Ishikawa (cell line): ENCODE data around the gene OTUD4.

Source experiments
- CEBPB ChIP-seq: IDR thresholded peaks from 2 replicates; pipeline ENCODE4 v1.6.1; 2012
- CREB1 ChIP-seq: IDR thresholded peaks from 2 replicates; pipeline ENCODE4 v1.6.1; 2012; ENCODE audit warnings: low read depth
- EGR1 ChIP-seq: IDR thresholded peaks from 2 replicates; pipeline ENCODE4 v1.6.1; 2012
- EP300 ChIP-seq: IDR thresholded peaks from 2 replicates; pipeline ENCODE4 v1.6.1; 2012; ENCODE audit warnings: borderline replicate concordance
- FOXM1 ChIP-seq: IDR thresholded peaks from 2 replicates; pipeline ENCODE4 v1.6.1; 2012; ENCODE audit warnings: low read depth, borderline replicate concordance
- NFIC ChIP-seq: IDR thresholded peaks from 2 replicates; pipeline ENCODE4 v1.6.1; 2012
- RAD21 ChIP-seq: IDR thresholded peaks from 2 replicates; pipeline ENCODE4 v1.6.1; 2012; ENCODE audit warnings: low read depth
- TAF1 ChIP-seq: IDR thresholded peaks from 2 replicates; pipeline ENCODE4 v1.6.1; 2012; ENCODE audit warnings: low read depth, mild to moderate bottlenecking
- TCF12 ChIP-seq: IDR thresholded peaks from 2 replicates; pipeline ENCODE4 v1.6.1; 2012; ENCODE audit warnings: low read depth
- TEAD4 ChIP-seq: IDR thresholded peaks from 2 replicates; pipeline ENCODE4 v1.6.1; 2012
- YY1 ChIP-seq: IDR thresholded peaks from 2 replicates; pipeline ENCODE4 v1.6.1; 2012; ENCODE audit warnings: low read depth
- ZBTB7A ChIP-seq: IDR thresholded peaks from 2 replicates; pipeline ENCODE4 v1.6.1; 2012; ENCODE audit warnings: low read depth
- TF ChIP-seq, protein P1 (sequence below): IDR thresholded peaks from 2 replicates; pipeline ENCODE4 v1.6.1; 2012
- TF ChIP-seq, protein P2 (sequence below): IDR thresholded peaks from 2 replicates; pipeline ENCODE4 v1.6.1; 2012
- TF ChIP-seq, protein P3 (sequence below): IDR thresholded peaks from 2 replicates; pipeline ENCODE4 v1.6.1; 2012; ENCODE audit warnings: low read depth, mild to moderate bottlenecking

The OTUD4 gene

GRCh38 chr4:145097331-145097820 is 83.0 kb downstream of the OTUD4 start:
- TF ChIP-seq CREB1 (no peak), TAF1 (no peak), TEAD4 (no peak), TCF12 (no peak), FOXM1 (no peak), YY1 (no peak), EP300 (no peak)
- TF ChIP-seq, protein P1, sequence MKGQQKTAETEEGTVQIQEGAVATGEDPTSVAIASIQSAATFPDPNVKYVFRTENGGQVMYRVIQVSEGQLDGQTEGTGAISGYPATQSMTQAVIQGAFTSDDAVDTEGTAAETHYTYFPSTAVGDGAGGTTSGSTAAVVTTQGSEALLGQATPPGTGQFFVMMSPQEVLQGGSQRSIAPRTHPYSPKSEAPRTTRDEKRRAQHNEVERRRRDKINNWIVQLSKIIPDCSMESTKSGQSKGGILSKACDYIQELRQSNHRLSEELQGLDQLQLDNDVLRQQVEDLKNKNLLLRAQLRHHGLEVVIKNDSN = no peak
- TF ChIP-seq, protein P2, sequence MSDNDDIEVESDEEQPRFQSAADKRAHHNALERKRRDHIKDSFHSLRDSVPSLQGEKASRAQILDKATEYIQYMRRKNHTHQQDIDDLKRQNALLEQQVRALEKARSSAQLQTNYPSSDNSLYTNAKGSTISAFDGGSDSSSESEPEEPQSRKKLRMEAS = no peak

- TF ChIP-seq TAF1 (no peak), FOXM1 (no peak), NFIC (no peak), EGR1 (no peak), CEBPB (no peak), YY1 (no peak)
- TF ChIP-seq, protein P2 = no peak
Observed at GRCh38 chr4:145093638-145094037, 86.8 kb downstream of the OTUD4 start.

DNA sequence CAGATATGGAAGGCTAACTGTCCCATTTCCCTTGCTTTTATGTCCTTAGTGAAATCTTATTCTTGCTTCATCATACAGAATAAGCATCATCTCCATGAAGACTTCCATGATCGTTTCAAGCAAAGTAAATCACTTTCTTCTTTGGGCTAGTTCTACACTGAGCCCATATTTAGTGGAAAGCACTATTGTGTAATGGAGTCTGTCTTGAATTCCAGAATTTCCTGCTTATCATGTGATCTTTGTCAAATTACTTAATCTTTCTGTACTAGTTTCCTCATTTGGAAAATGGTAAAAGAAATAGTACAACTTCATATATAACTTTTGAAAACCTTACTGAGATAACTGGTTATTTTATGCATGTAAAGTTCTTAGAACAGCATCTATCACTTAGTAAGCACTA is 90.0 kb downstream of the OTUD4 start:
- TF ChIP-seq EP300 (no peak), CEBPB (no peak), ZBTB7A (no peak), TCF12 (no peak), NFIC (no peak), CREB1 (no peak), TAF1 (no peak), RAD21 (no peak), TEAD4 (no peak), EGR1 (no peak), FOXM1 (no peak), YY1 (no peak)
- TF ChIP-seq, protein P2 = no peak
- TF ChIP-seq, protein P3, sequence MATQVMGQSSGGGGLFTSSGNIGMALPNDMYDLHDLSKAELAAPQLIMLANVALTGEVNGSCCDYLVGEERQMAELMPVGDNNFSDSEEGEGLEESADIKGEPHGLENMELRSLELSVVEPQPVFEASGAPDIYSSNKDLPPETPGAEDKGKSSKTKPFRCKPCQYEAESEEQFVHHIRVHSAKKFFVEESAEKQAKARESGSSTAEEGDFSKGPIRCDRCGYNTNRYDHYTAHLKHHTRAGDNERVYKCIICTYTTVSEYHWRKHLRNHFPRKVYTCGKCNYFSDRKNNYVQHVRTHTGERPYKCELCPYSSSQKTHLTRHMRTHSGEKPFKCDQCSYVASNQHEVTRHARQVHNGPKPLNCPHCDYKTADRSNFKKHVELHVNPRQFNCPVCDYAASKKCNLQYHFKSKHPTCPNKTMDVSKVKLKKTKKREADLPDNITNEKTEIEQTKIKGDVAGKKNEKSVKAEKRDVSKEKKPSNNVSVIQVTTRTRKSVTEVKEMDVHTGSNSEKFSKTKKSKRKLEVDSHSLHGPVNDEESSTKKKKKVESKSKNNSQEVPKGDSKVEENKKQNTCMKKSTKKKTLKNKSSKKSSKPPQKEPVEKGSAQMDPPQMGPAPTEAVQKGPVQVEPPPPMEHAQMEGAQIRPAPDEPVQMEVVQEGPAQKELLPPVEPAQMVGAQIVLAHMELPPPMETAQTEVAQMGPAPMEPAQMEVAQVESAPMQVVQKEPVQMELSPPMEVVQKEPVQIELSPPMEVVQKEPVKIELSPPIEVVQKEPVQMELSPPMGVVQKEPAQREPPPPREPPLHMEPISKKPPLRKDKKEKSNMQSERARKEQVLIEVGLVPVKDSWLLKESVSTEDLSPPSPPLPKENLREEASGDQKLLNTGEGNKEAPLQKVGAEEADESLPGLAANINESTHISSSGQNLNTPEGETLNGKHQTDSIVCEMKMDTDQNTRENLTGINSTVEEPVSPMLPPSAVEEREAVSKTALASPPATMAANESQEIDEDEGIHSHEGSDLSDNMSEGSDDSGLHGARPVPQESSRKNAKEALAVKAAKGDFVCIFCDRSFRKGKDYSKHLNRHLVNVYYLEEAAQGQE = no peak

DNA sequence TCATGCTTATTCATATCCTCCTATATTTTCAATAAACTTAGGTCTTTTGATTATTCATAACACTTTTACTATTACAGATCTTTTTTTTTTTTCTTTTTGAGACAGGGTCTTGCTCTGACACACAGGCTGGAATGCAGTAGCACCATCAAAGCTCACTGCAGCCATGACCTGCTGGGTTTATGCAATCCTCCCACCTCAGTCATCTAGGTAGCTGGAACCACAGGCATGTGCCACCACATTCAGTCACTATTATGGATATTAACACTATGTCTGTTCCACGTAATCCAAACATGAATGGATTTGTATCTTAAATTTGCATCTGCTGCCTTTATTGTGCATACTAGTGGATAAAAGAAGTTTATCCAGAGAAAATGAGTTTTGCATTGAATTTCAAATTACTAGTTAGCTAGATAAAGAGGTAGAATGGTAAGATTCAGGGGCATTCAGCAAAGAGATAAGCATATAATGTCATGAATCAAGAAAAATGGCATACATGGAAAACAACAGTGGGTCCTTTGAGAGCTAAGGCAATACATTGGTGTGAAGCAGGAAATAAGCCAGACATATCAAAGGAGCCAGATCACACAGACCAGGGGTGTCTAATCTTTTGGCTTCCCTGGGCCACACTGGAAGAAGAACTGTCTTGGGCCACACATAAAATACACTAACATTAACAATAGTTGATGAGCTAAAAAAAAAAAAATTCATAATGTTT is 96.3 kb downstream of the OTUD4 start:
- TF ChIP-seq TCF12 (no peak), EP300 (no peak), FOXM1 (no peak), TEAD4 (no peak)
- TF ChIP-seq, protein P3 = no peak
